Pons (tissue), 1 donor: Measurements from ENCODE around the gene MRPL18.
"Not testable (repeated sequence)": the region's sequence is repeated elsewhere in the genome, so short reads cannot be mapped to it uniquely, and the experiment has no call there.

Experiments used
- DNase-seq: peaks from one replicate; pipeline ENCODE4 v3.0.0-alpha.2; 2016; ENCODE audit warnings: low spot score

Gene MRPL18

DNA sequence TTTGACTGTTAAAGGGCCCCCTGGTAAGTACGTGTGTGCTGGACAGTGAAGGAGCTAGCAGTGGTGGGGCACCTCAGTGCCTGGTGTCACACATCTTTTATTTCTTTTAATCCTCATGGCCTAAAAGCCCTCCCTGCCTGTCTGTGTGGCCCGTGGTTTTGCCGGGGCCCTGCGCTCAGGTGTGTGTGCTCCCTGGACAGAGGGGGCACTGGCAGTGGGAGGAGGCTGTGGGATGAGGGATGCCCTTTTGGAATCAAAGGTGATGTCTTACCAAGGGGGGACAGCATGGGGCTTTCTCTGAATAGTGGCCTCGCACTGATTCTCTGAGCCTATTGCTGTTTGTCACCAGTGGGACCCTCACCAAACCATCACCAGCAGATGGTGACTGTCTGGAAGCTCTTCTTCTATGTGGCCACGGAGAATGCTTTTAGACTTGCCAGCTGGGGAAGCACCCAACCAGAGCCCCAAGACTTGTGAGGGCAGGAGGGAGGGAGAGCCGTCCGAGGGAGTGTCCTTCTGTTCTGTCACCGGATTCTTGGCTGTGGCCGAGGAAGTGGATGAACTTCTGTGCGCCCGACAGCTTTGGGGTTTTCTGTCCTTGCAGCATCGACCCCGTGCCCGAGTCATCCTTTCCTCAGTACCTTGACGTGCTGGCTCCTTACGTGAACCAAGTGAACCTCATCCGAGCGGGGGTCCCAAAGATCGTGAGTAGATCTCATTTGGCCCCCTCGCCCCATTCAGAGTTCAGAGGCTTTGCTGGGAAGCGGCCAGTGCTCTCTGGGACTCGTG is 27.9 kb downstream of the MRPL18 start:
- no peak for DNase-seq

GRCh38 chr6:159819098-159819497 is 28.8 kb downstream of the MRPL18 start:
- DNase-seq = no peak

GRCh38 chr6:159819932-159820640 is 29.8 kb downstream of the MRPL18 start:
- no peak for DNase-seq

DNA sequence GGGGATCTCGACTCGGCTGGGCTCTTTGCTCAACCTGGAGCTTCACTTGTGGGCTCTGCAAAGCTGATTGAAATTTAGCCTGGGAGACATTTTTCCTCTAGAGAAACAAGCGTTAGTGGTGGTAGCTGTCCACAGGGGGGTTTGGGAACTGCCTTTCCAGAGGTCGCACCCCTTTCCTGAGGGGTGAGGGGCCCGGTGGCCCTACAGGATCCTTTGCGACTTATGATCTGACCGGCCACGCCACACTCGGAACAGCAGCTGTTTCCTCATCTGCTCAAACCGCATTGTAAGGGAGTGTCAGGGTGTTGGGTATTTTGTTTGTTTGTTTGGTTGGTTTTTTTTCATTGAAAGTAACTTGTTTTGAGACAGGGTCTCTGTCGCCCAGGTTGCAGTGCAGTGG is 30.9 kb downstream of the MRPL18 start:
- DNase-seq = no peak

DNA sequence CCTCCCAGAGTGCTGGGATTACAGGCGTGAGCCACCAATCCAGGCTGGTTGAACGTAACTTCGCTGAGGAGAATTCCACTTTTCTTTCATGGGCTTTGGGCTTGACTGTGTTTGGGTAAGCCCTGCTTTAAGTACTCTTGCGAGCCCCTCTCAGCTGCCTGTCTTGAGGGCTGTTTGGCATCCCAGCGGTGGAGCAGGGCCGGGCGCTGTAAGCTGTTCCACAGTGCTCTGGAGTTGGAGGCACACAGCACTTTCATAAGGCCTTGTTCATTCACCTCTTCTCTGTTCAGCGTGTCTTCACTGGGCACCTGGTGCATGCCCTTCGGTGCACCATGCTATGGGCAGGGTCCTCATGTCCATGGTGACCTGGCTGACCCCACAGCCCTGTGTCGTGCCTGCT is 31.5 kb downstream of the MRPL18 start:
- no peak for DNase-seq

DNA sequence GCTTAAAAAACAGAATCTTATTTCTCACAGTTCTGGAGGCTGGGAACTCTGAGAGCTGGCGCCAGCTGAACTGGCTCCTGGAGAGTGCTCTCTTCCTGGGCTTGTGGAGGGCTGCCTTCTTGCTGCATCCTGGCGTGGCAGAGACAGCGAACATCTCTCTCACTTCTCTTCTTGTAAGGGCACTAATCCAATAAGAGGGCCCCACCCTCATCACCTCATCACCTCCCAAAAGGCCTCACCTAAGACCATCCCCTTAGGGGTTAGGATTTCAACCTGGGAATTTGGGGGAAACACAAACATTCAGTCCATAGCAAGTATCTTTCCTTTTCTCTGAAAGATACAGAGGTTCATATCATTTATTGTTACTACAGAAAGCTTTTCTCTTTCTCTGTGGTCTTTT is 33.7 kb downstream of the MRPL18 start:
- DNase-seq = no peak

DNA sequence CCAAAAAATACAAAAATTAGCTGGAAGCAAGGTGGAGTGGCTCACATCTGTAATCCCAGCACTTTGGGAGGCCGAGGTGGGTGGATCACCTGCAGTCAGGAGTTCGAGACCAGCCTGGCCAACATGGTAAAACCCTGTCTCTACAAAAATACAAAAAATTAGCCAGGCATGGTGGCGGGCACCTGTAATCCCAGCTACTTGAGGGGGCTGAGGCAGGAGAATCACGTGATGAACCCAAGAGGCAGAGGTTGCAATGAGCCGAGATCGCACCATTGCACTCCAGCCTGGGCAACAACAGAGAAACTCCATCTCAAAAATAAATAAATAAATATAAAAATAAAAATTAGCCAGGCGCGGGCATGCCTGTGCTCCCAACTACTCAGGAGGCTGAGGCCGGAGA is 34.4 kb downstream of the MRPL18 start:
- not testable (repeated sequence) for DNase-seq

DNA sequence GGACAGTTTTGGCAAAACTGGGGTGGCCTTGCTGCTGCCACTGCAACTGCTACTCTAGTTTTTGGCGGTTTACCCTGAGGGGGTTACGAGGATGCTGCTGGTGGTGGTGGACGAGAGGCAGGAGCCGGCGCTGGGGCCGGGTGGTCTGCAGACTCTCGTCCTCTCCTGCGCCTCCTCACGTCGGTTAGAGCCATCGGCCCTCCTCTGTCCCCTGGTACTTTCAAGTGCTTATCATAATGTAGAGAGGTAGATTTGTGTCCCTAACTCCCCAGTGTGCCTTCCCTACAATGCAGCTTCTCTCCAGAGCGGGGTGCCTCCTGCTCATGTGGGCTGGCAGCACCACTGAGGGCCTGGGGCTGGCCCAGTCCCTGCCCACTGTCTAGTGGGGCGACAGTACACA is 35.7 kb downstream of the MRPL18 start:
- DNase-seq = no peak

- DNase-seq = no peak
Measured at GRCh38 chr6:159826968-159827647, 36.8 kb downstream of the MRPL18 start.

- DNase-seq = no peak
Measured at GRCh38 chr6:159828074-159828473, 37.8 kb downstream of the MRPL18 start.

DNA sequence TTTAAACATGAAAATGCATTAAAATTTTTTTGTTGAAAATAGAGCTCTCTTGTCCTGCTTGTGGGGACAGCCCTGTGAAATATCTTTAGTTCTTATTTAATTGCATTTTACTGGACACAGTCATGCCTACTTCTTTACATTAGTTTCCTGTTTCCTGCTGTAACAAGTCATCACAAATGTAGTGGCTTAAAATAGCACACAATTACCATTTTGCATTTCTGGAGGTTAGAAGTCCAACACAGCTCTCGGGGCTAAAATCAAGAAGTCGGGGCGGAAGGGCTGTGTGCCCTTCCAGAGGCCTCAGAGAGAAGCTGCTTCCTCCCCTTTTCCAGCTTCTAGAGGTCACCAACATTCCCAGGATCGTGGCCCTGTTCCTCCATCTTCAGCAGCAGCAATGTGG is 39.3 kb downstream of the MRPL18 start:
- no peak for DNase-seq

- no peak for DNase-seq
Measured at GRCh38 chr6:159830501-159831372, 40.5 kb downstream of the MRPL18 start.

- DNase-seq = no peak
Measured at GRCh38 chr6:159831373-159831679, 41.1 kb downstream of the MRPL18 start.

DNA sequence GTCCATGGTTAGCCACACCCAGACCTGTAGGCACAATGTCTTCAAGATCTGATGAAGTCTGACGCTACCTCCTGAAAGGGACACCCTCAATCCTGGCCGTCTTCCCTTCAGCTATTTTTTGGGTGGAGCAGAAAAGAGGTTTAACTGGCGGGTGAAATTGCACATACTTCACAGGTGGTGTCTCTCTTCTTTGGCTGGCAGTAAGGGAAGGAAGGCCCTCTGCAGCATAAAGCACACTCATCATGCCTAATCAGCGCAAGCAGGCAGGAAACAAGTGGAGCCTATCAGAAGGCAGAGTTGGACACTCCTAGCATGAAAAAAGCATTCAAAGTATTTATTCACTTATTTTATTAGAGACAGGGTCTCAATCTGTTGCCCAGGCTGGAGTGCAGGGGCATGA is 42.7 kb downstream of the MRPL18 start:
- DNase-seq = no peak

- DNase-seq = no peak
Measured at GRCh38 chr6:159833556-159833955, 43.3 kb downstream of the MRPL18 start.

GRCh38 chr6:159833997-159834603 is 43.8 kb downstream of the MRPL18 start:
- DNase-seq = no peak

DNA sequence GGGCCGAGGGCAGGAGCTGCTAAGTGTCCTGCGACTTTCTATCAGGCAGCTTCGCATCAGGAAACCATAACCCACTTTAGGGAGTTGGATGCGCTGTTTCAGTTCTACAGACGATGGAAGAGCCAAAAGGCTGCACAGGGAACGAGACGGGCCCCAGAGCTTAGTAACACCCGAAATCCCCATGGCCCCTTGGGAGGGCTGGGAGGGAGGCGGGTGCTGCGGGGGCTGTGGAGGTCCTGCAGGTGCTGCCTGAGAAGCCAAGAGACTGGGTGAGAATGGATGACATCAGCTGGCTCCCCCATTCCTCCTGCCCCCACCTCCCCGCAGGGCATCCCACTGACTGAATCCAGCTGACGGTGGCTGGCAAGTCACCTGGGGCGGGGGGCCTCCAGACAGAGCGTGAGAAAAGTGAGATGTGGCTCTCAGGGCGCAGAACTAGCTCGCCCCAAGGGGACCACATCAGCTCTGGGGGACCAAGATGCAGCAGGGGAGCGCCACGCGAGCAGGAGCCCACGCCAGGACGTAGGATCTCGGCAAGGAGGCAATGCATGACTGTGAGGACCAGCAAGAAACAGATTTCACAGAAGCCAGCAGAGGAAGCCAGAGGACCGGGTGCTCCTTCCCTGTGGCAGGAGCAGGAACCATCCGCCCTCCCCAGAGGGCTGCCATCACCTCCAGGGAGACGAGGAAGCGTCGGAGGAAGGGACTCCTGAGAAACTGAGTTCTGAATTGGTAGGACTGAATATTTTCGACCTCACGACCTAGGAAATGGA is 46.6 kb downstream of the MRPL18 start:
- no peak for DNase-seq

DNA sequence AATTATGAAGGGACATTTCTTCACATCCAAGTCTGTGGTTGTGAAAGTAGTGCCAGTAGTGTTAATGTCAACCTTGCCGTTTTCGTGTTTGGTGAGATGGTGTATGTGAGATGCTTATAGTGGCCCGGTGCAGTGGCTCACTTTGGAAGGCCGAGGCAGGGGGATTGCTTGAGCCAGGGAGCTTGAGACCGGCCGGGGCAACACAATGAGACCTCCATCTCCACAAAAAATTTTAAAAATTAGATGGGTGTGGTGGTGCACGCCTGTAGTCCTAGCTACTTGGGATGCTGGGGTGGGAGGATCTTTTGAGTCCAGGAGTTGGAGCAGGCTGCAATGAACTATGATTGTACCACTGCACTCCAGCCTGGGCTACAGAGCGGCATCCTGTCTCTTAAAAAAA is 47.2 kb downstream of the MRPL18 start:
- no peak for DNase-seq

DNA sequence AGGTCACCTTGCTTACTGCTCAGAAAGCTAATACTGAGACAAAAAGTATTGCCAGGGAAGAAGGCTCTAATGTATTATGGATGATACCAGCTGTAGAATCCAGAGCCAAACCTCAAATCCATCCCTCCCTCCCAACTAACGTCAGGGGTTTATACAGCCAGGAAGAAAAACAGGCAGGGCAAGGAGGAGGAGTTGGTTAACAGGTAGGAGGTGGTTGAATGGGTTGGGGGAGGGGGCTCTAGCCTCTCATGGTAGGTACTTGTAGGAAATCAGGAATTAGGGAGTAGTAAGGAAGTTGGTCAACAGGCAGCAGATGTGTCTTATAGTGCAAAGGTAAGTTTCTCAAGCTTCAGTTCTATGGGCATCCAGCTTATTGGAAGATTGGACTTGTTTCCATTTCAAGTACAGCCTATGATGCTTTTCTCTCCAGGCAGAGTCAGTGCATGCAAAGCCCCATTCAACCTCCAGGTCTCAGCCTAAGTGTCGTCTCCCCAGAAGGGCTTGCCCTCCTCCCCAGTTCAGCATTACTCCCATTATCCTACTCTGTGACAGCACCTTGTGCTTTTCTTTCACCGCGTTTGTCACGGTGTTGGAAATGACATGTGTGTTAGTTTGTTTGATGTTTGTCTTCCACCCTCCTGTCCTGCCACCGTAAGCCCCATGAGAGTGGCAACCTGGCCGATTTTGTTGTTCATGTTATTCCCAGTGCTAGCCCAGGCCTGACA is 47.9 kb downstream of the MRPL18 start:
- DNase-seq = no peak

DNA sequence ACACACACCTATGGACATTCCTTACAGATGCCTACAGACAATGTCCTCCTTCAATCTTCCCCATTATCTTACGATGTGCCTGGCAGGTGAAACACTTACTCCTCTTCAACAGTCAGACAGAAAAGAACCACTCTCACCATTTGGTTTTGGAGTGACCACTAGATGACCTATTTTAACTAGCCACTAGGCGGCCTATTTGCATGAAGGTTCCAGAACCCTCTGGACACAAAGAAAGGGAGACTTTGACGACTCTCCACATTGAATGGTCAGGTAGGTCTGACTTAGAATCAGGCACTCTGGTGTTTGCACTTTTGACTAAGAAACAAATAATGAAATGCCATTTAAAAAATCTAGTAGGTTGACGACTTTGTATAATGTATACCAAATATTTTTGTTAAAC is 51.8 kb downstream of the MRPL18 start:
- peak; percentile 3 for DNase-seq
